Measurements from ENCODE around the gene CFAP100.
A peak's percentile ranks its signal among the peaks of the same experiment; 100 is the strongest.

Gene CFAP100

DNA sequence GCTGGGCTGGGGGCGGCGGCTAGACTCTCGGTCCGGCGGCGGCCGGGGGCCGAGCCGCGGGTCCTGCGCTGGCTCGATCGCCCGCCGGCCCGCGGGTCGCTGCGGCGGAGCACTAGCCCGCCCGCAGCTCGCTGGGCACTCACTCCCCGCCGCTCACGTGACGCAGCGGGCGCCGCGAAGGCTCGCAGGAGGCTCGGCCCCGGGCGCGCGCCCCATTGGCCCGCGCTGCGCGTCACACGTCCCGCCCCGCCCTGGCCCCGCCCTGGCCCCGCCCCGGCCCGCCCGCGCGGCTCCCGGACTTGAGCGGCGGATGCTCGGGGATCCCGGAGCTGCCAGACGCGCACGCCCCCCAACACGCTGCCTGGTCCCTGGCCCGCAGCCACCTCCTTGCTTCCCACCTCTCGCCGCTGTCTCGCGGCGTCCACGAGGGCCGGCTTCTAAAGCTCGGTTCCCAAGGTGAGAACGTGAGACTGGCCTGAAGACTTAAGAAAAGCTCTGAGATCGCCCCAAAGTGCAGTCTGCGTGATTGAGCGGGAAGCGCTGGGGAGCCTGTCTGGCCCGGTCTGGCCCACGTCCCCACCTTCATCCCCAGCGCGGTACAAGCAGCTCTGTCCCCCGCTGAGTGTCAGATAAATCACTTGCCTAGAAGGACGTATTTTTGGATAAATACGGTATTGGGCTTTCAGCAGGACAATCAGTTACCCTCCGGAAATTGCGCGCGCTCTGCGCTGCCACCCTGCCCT lies 37.2 kb upstream of the CFAP100 start, which contains the start of gene KLF15:
TSS of gene KLF15 (minus strand) at position 114 of the 743 bp plus-strand sequence. CDS start 4,486 bp downstream, outside the sequence.
- peak; percentile 78 for DNase-seq

- DNase-seq: no peak
Observed at GRCh38 chr3:126358038-126358815, 36.5 kb upstream of the CFAP100 start.

- DNase-seq: no peak
Observed at GRCh38 chr3:126358816-126359181, 35.9 kb upstream of the CFAP100 start.

GRCh38 chr3:126360046-126360713 lies 34.5 kb upstream of the CFAP100 start:
- DNase-seq: no peak

GRCh38 chr3:126360714-126361060 lies 34.0 kb upstream of the CFAP100 start:
- DNase-seq: no peak

DNA sequence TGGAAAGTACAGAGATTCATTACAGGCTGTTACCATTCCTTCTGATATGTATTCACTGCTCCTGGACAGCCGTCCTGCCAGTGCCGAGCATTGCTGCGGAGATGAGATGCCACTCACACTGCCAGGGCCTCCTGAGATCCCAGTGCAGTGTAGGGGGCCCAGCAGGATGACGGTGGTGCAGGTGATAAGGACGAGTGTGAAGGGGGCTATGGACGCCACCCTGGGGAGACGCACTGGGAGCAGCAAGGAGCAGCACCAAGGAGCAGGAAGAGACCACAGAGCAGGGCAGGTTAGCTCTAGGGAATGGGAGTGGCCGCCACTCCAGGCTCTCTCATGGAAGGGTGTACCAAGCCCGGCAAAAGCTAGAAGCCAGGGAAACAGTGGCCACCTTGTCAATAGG lies 33.5 kb upstream of the CFAP100 start:
- no peak for DNase-seq

GRCh38 chr3:126364130-126364695 lies 30.5 kb upstream of the CFAP100 start:
- no peak for DNase-seq

DNA sequence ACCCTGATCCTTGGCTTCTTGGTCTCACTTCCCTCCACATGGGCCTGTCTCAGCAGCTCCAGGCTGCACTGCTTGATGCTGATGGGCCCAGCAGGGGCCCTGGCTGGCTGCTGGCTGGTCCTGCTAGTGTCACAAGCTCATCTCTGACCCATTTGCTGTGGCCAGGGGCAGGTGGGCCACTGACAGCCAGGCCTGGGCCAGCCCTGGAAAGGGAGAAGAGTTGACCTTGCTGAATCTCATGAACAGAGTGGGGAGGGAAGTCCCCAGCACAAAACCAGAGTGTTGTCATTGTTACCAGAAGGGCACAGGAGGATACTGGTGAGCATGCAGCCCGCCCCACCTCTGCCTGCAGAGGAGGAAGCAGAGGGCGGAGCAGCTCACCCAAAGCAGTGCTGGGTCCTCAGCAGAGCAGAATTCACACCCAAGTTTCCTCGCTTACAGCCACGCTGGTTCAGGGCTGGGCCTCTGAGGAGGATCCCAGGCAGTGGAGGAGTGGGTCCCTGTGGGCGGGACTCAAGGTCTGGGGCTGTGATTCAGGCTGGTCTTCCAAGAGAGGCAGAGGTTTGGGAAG lies 29.9 kb upstream of the CFAP100 start:
- DNase-seq: no peak

GRCh38 chr3:126365351-126366277 lies 29.1 kb upstream of the CFAP100 start:
- no peak for DNase-seq

DNA sequence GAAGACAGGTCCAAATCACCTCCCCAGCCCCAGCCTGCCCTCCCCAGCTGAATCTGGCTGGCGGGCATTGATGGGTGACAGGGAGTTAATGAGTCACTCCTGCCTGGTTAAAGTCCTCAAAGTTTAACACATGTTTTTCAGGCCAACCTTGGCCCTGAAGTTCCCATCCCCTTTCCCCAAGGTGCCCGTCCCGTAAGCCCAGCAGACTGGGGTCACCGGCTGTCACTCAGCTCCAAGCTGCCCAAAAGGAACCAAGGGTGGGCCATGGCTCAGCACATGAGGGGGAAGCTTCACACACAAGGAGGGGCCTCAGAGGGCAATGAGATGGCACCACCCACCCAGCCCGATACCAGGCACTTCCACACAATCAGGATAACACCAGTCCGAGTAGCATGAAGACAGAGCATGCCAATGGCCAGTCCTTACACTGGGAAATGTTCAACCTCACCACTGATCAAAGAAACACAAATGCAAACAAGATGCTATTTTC lies 27.3 kb upstream of the CFAP100 start:
- no peak for DNase-seq

GRCh38 chr3:126369490-126369889 lies 25.2 kb upstream of the CFAP100 start:
- DNase-seq: no peak

- DNase-seq: no peak
Observed at GRCh38 chr3:126370055-126370454, 24.7 kb upstream of the CFAP100 start.

- DNase-seq: no peak
Observed at GRCh38 chr3:126370606-126371005, 24.1 kb upstream of the CFAP100 start.

DNA sequence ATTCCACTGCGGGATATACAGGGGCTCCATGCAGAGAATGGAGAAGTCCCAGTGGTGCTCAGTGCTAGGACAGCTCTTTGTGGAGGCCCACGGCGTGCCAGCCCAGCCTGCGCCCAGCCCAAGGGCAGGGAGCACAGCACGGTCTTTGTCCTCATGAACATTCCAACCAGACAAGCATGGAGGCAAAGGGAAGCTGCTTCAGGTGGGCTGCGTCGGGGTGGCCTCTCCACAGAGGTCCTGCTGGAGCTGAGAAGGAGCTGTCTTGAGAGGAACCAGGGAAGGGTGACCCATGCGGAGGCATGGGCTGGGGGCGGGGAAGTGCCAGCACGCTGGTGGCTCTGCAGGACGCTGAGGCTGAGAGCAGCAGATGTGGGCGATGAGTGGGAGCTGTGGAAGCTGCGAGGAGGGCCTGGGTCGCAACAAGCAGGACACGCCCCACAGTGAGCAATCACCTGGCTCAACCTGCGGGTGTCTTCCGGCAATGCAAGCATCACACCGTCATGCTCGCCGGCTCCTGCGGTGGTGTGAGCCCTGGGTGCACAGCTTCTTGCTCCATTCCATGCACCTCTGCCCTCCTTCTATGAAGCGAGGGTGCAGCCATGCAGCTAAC lies 23.5 kb upstream of the CFAP100 start:
- no peak for DNase-seq

DNA sequence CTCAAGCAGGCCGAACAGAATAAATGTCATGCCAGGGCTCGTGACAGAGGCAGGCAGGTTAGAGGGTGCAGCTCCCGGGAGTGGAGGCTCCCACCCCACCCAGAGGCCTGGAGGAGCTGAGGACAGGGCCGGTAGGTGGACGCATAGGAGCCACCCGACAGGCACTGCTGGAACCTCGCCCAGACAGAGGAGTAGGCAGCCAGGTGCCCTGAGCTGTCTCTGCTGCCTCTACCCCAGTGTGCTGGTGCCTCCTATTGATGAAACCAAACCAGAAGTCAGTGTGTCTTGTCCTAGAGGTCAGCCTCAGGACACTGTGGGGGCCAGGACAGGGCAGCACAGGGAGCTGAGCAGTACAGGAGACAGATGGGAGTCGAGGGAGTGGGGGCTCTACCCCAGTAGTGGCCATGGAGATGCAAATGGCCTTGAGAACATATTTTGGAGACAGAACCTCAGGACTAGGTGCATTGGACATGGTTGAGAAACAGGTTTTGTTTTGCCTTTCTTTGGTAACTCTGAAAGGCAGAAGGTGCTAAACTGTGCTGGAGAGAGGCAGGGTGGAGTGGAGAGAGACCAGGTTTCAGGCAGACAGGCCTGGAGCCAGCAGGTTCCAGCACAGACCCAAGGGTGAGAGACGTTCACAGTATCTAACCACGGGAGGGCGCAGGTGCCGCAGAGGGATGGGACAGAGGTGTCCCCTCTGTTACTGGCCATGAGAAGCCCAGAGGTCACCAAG lies 22.1 kb upstream of the CFAP100 start:
- no peak for DNase-seq

GRCh38 chr3:126373146-126373613 lies 21.5 kb upstream of the CFAP100 start:
- no peak for DNase-seq

GRCh38 chr3:126373682-126374601 lies 20.8 kb upstream of the CFAP100 start:
- no peak for DNase-seq

GRCh38 chr3:126375835-126376331 lies 18.8 kb upstream of the CFAP100 start:
- DNase-seq: no peak

DNA sequence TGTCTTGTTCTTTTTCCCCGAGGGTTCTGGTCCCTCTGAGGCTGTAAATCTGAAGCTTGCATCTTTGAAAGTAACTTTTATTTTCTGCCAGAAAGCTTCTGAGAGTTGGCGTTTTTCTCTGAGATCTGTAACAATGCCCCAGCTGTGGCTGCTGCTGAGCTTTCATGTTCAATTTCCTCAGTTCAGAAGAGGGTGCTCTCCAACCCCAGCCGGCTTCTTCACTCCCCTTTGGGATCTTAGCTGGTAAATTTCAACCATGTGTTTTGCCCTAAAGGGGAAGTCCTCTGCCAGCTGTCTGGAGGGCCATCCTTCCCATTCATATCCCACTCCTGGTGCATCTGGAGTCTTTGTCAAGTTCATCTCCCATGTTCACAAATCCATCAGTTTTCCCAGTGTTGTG lies 18.3 kb upstream of the CFAP100 start:
- no peak for DNase-seq
